ENCODE results near the gene IFNA8.

- TF ChIP-seq CTCF (IDR thresholded peaks at IDR 0.05) (peak; percentile 87), EZH2 (IDR thresholded peaks at IDR 0.05; ENCODE audit: borderline replicate concordance, insufficient read depth, low read depth, low read length, poor library complexity, severe bottlenecking) (no peak)
Measured at GRCh38 chr9:21395778-21396717, 12.9 kb upstream of the IFNA8 start.
